GM12875 (cell line): ENCODE measurements around the gene RCHY1.
"Not testable (repeated sequence)": the region's sequence is repeated elsewhere in the genome, so short reads cannot be mapped to it uniquely, and the experiment has no call there.

Source experiments
- H3K4me3 ChIP-seq: one replicate; pipeline ENCODE4 v1.5.1; 2011; ENCODE audit warnings: low read depth, low read length, control low read depth
- CTCF ChIP-seq: IDR thresholded peaks from 2 replicates; pipeline ENCODE4 v1.5.1; 2011; ENCODE audit warnings: low read depth, mild to moderate bottlenecking, control low read depth, inconsistent platforms, low read length, moderate library complexity, borderline replicate concordance; ENCODE audit not compliant: insufficient read depth

The RCHY1 gene

GRCh38 chr4:75547647-75548387 is 33.6 kb upstream of the RCHY1 start:
- no peak overlapping the region for H3K4me3 ChIP-seq
- no peak for TF ChIP-seq CTCF

GRCh38 chr4:75545526-75545925 is 31.3 kb upstream of the RCHY1 start:
- TF ChIP-seq CTCF: no peak

GRCh38 chr4:75544870-75545269 is 30.7 kb upstream of the RCHY1 start:
- no peak for TF ChIP-seq CTCF

More at GRCh38 chr4:75545526-75545925, 31.3 kb upstream of the RCHY1 start:
- H3K4me3 ChIP-seq: no peak overlapping the region

GRCh38 chr4:75544220-75544619 is 30.0 kb upstream of the RCHY1 start:
- H3K4me3 ChIP-seq: not testable (repeated sequence)

More at GRCh38 chr4:75544870-75545269, 30.7 kb upstream of the RCHY1 start:
- H3K4me3 ChIP-seq: no peak overlapping the region

DNA sequence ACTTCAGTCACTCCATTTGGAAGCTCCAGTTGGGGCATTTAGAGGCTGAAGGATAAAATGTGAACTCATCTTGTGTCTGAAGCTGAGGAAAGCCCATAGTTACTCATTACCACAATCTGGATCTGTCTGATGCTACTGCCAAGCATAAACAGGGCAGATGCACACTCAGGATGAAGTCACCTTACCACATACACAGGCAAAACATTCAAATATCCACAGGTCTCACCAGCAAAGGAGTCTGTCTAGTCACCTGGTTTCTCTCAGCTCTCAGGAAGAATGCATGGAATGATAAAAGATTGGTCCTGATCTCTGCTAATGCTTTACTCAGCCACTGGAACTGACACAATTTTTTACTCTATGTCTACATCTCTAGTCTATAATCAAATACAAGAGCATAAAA is 28.6 kb upstream of the RCHY1 start:
- no peak for TF ChIP-seq CTCF

GRCh38 chr4:75537308-75537707 is 23.1 kb upstream of the RCHY1 start:
- H3K4me3 ChIP-seq: not testable (repeated sequence)

More for the DNA sequence above, 28.6 kb upstream of the RCHY1 start:
- no peak overlapping the region for H3K4me3 ChIP-seq

DNA sequence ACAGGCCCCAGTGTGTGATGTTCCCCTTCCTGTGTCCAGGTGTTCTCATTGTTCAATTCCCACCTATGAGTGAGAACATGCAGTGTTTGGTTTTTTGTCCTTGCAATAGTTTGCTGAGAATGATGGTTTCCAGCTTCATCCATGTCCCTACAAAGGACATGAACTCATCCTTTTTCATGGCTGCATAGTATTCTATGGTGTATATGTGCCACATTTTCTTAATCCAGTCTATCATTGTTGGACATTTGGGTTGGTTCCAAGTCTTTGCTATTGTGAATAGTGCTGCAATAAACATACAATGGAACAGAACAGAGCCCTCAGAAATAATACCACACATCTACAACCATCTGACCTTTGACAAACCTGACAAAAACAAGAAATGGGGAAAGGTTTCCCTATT is 19.7 kb upstream of the RCHY1 start:
- H3K4me3 ChIP-seq: not testable (repeated sequence)

DNA sequence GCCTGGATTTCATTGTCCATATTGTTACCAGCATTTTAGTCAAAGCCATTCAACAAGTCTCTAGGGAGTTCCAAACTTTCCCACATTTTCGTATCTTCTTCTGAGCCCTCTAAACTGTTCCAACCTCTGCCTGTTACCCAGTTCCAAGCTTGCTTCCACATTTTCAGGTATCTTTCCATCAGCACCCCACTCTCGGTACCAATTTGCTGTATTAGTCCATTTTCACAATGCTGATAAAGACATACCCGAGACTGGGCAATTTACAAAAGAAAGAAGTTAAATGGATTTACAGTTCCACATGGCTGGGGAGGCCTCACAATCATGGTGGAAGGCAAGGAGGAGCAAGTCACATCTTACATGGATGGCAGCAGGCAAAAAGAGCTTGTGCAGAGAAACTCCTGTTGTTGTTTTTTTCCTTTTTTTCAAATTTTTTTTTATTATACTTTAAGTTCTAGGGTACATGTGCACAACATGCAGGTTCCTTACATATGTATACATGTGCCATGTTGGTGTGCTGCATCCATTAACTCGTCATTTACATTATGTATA is 19.2 kb upstream of the RCHY1 start:
- H3K4me3 ChIP-seq: not testable (repeated sequence)

DNA sequence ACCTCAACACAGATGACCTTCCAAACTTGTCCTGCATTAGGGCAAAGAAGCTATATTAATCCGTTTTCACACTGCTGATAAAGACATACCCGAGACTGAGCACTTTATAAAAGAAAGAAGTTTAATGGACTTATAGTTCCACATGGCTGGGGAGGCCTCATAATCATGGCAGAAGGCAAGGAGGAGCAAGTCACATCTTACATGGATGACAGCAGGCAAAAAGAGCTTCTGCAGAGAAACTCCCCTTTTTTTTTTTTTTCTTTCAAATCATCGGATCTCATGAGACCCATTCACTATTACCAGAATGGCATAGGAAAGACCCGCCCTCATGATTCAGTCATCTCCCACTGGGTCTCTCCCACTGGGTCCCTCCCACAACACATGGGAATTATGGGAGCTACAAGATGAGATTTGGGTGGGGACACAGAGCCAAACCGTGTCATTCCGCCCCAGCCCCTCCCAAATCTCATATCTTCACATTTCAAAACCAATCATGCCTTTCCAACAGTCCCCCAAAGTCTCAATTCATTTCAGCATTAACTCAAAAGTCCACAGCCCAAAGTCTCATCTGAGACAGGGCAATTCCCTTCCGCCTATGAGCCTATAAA is 17.4 kb upstream of the RCHY1 start:
- not testable (repeated sequence) for H3K4me3 ChIP-seq
